ENCODE data around the gene PLEK. TPM values are rescaled to one million over a fixed set of nuclear protein-coding genes. Genes with fewer than 3 reads are reported as not detected.

The PLEK gene
- total and polyA plus RNA-seq, 10 of the 15 experiments (the other 5 are each of a cell fraction or from before 2014, with no cell fraction given): 229 to 804 (median 362) TPM

DNA sequence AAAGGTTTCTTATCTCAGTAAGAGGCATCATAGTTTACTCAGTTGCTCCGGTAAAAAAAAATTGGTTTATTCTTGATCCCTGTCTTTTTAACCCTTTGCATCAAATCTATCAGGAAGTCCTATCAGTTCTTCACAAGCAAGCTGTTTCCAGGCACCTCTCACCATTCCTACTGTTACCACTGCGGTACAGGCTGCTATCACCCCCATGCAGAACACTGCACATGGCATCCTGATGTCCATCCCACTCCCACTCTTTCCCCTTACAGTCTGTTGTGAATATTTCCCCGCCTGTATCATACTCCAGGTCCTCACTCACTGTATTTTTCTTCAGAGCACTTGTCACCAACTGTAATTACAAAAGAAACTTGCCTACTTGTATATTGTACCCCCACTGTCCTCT, 40.0 kb upstream of the PLEK start:
- peaks cover 3 to 4% of the 10 kb centered on the region in 2 experiments; a peak in 3 of 4 replicates for H3K27me3 ChIP-seq (replicated peaks in 1 of 2; ENCODE audit: control insufficient read depth in 2 of 2, insufficient read depth in 2 of 2, low read length in 1 of 2)
- FAIRE-seq: no peak
- no peak for DNase-seq (ENCODE audit: low read depth, low spot score)
- no peaks in the 10 kb centered on the region for H3K79me2 ChIP-seq (ENCODE audit: control insufficient read depth, insufficient read depth, low read length)
- RAD21 ChIA-PET (ENCODE audit: unreplicated experiment): no interaction called here
- no peaks in the 10 kb centered on the region for H3K36me3 ChIP-seq (ENCODE audit: control insufficient read depth in 2 of 2, insufficient read depth in 2 of 2, low read length in 1 of 2)
- CTCF ChIA-PET: no interaction called here
- in situ Hi-C loops (cut with MboI): no loop called here
- BruUV-seq (replicated peaks): no TSS peak
- POLR2A ChIA-PET: no interaction called here
- H4K20me1 ChIP-seq (ENCODE audit: control insufficient read depth, insufficient read depth): no peaks in the 10 kb centered on the region
- no peak overlapping the region for H3K4me3 ChIP-seq
- 53% methylated on average over 3 of the region's 3 CpGs for WGBS (ENCODE audit: insufficient coverage, insufficient replicate concordance, low lambda C conversion rate, missing lambda C conversion rate)
- H3K27ac ChIP-seq (ENCODE audit: control insufficient read depth, insufficient read depth): no peak overlapping the region
- H2AFZ ChIP-seq (ENCODE audit: control insufficient read depth, low read depth, low read length): no peak overlapping the region
- no peak for ATAC-seq
- intact Hi-C loops (cut with micrococcal nuclease; ENCODE audit: unreplicated experiment): no loop called here
- no peaks in the 10 kb centered on the region for H3K9me3 ChIP-seq (replicated peaks; ENCODE audit: control insufficient read depth, insufficient read depth, low read length)
- no peak overlapping the region for H3K4me2 ChIP-seq (ENCODE audit: control insufficient read depth, insufficient read depth)
- SMC1A ChIA-PET (ENCODE audit: uncharacterized antibody, unreplicated experiment): no interaction called here
- no peak for TF ChIP-seq ZNF217 (IDR thresholded peaks at IDR 0.05)
- no peak for TF ChIP-seq HDAC6 (IDR thresholded peaks at IDR 0.05; ENCODE audit: unreplicated experiment)
- TF ChIP-seq ZSCAN29 (IDR thresholded peaks at IDR 0.05): no peak
- TF ChIP-seq, protein P1, sequence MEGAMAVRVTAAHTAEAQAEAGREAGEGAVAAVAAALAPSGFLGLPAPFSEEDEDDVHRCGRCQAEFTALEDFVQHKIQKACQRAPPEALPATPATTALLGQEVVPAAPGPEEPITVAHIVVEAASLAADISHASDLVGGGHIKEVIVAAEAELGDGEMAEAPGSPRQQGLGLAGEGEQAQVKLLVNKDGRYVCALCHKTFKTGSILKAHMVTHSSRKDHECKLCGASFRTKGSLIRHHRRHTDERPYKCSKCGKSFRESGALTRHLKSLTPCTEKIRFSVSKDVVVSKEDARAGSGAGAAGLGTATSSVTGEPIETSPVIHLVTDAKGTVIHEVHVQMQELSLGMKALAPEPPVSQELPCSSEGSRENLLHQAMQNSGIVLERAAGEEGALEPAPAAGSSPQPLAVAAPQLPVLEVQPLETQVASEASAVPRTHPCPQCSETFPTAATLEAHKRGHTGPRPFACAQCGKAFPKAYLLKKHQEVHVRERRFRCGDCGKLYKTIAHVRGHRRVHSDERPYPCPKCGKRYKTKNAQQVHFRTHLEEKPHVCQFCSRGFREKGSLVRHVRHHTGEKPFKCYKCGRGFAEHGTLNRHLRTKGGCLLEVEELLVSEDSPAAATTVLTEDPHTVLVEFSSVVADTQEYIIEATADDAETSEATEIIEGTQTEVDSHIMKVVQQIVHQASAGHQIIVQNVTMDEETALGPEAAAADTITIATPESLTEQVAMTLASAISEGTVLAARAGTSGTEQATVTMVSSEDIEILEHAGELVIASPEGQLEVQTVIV (IDR thresholded peaks at IDR 0.05; ENCODE audit: borderline replicate concordance, partially characterized antibody): no peak
- TF ChIP-seq NFYA (IDR thresholded peaks at IDR 0.05; ENCODE audit: borderline replicate concordance, low read depth, low read length): no peak
- no peak for TF ChIP-seq SREBF1 (IDR thresholded peaks at IDR 0.05; ENCODE audit: low read length)
- TF ChIP-seq, protein P2, sequence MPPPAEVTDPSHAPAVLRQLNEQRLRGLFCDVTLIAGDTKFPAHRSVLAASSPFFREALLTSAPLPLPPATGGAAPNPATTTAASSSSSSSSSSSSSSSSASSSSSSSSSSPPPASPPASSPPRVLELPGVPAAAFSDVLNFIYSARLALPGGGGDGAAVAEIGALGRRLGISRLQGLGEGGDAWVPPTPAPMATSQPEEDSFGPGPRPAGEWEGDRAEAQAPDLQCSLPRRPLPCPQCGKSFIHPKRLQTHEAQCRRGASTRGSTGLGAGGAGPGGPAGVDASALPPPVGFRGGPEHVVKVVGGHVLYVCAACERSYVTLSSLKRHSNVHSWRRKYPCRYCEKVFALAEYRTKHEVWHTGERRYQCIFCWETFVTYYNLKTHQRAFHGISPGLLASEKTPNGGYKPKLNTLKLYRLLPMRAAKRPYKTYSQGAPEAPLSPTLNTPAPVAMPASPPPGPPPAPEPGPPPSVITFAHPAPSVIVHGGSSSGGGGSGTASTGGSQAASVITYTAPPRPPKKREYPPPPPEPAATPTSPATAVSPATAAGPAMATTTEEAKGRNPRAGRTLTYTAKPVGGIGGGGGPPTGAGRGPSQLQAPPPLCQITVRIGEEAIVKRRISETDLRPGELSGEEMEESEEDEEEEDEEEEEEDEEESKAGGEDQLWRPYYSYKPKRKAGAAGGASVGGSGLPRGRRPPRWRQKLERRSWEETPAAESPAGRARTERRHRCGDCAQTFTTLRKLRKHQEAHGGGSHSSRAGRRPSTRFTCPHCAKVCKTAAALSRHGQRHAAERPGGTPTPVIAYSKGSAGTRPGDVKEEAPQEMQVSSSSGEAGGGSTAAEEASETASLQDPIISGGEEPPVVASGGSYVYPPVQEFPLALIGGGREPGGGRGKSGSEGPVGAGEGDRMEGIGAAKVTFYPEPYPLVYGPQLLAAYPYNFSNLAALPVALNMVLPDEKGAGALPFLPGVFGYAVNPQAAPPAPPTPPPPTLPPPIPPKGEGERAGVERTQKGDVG (CRISPR knock-in tag; IDR thresholded peaks at IDR 0.05): no peak
- TF ChIP-seq SRF (IDR thresholded peaks at IDR 0.05; ENCODE audit: low read depth in 2 of 2, low read length in 2 of 2): no peak
- no peak for TF ChIP-seq ASH2L (IDR thresholded peaks at IDR 0.05; ENCODE audit: borderline replicate concordance, low read depth)
- no peak for TF ChIP-seq CREM (IDR thresholded peaks at IDR 0.05; ENCODE audit: low read depth)
- TF ChIP-seq, protein P3, sequence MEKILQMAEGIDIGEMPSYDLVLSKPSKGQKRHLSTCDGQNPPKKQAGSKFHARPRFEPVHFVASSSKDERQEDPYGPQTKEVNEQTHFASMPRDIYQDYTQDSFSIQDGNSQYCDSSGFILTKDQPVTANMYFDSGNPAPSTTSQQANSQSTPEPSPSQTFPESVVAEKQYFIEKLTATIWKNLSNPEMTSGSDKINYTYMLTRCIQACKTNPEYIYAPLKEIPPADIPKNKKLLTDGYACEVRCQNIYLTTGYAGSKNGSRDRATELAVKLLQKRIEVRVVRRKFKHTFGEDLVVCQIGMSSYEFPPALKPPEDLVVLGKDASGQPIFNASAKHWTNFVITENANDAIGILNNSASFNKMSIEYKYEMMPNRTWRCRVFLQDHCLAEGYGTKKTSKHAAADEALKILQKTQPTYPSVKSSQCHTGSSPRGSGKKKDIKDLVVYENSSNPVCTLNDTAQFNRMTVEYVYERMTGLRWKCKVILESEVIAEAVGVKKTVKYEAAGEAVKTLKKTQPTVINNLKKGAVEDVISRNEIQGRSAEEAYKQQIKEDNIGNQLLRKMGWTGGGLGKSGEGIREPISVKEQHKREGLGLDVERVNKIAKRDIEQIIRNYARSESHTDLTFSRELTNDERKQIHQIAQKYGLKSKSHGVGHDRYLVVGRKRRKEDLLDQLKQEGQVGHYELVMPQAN (conservative IDR thresholded peaks at IDR 0.05): no peak
- no peak for TF ChIP-seq CBX3 (IDR thresholded peaks at IDR 0.05; ENCODE audit: borderline replicate concordance, low read depth)
- no peak for TF ChIP-seq ESRRA (IDR thresholded peaks at IDR 0.05; ENCODE audit: low read length)
- no peak for TF ChIP-seq POLR2A (IDR thresholded peaks at IDR 0.05; ENCODE audit: low read depth, low read length)
- TF ChIP-seq EED (IDR thresholded peaks at IDR 0.05; ENCODE audit: low read depth): no peak
- no peak for TF ChIP-seq NFIC (IDR thresholded peaks at IDR 0.05; ENCODE audit: low read depth, low read length)
- no peak for TF ChIP-seq STAT1 (conservative IDR thresholded peaks at IDR 0.05)
- TF ChIP-seq SIN3A (IDR thresholded peaks at IDR 0.05; ENCODE audit: low read depth, low read length): no peak
- no peak overlapping the region for H3K9ac ChIP-seq (ENCODE audit: control insufficient read depth, insufficient read depth, low read length)
- no peaks in the 10 kb centered on the region for H3K4me1 ChIP-seq (ENCODE audit: control insufficient read depth, insufficient read depth, low read length)

Measured in GM12878 (cell line).